Neural cell (in vitro differentiated cells): Measurements from ENCODE around the gene NRG2. TPM values are rescaled to one million over a fixed set of nuclear protein-coding genes. Genes with fewer than 3 reads are reported as not detected.

Experiments used
- H2AFZ ChIP-seq: fragments of 200-600, 300-800 bp; sonication (generic), shearing (Covaris generic); 2 replicates; pipeline ENCODE4 v1.6.0; 2014; ENCODE audit warnings: low read depth, mild to moderate bottlenecking, antibody characterized with exemption, low read length, moderate library complexity
- H3F3A ChIP-seq: fragments of 200-600 bp; shearing (Covaris generic); 2 replicates; pipeline ENCODE4 v1.6.1; 2016; ENCODE audit warnings: mild to moderate bottlenecking, moderate library complexity, mixed read lengths, antibody characterized with exemption, low read length; ENCODE audit not compliant: insufficient read depth, poor library complexity, severe bottlenecking
- H3K27ac ChIP-seq: fragments of 200-600, 300-800 bp; sonication (generic), shearing (Covaris generic); 2 replicates; pipeline ENCODE4 v1.5.1; 2014; ENCODE audit warnings: mild to moderate bottlenecking, low read length, moderate library complexity
- H3K27me3 ChIP-seq: fragments of 300-800, 200-600 bp; sonication (generic), shearing (Covaris generic); 2 replicates; pipeline ENCODE4 v1.6.0; 2014; ENCODE audit warnings: mild to moderate bottlenecking, low read depth, low read length, moderate library complexity; ENCODE audit not compliant: insufficient read depth
- H3K36me3 ChIP-seq: fragments of 300-800, 200-600 bp; sonication (generic), shearing (Covaris generic); 2 replicates; pipeline ENCODE4 v1.5.1; 2014; ENCODE audit warnings: mild to moderate bottlenecking, antibody characterized with exemption, low read length, moderate library complexity; ENCODE audit not compliant: insufficient read depth
- H3K4me2 ChIP-seq: fragments of 300-800, 200-600 bp; sonication (generic), shearing (Covaris generic); 2 replicates; pipeline ENCODE4 v1.6.0; 2014; ENCODE audit warnings: mild to moderate bottlenecking, low read length
- H3K4me3 ChIP-seq: fragments of 300-800, 200-600 bp; sonication (generic), shearing (Covaris generic); 2 replicates; pipeline ENCODE4 v1.5.1; 2014; ENCODE audit warnings: mild to moderate bottlenecking, low read length, moderate library complexity
- H3K79me2 ChIP-seq: fragments of 200-600 bp; shearing (Covaris generic); replicated peaks from 2 replicates; pipeline ENCODE4 v1.6.0; 2014; ENCODE audit warnings: mild to moderate bottlenecking, low read length, moderate library complexity; ENCODE audit not compliant: insufficient read depth
- H3K9ac ChIP-seq: fragments of 300-800, 200-600 bp; sonication (generic), shearing (Covaris generic); 2 replicates; pipeline ENCODE4 v1.6.1; 2016; ENCODE audit warnings: mild to moderate bottlenecking, low read length, mixed read lengths
- H3K9me2 ChIP-seq: fragments of 200-600 bp; shearing (Covaris generic); 2 replicates; pipeline ENCODE4 v1.6.1; 2016; ENCODE audit warnings: mild to moderate bottlenecking, low read length, mixed read lengths; ENCODE audit not compliant: insufficient read depth
- H3K9me3 ChIP-seq: fragments of 200-600, 300-800 bp; sonication (generic), shearing (Covaris generic); 2 replicates; pipeline ENCODE4 v1.6.1; 2016; ENCODE audit warnings: mild to moderate bottlenecking, mixed run types, low read length, moderate library complexity, mixed read lengths
- H4K20me1 ChIP-seq: fragments of 200-600 bp; shearing (Covaris generic); 2 replicates; pipeline ENCODE4 v1.6.1; 2016; ENCODE audit warnings: mild to moderate bottlenecking, mixed run types; ENCODE audit not compliant: insufficient read depth
- CTCF ChIP-seq: fragments of 450-650 bp; IDR thresholded peaks from 2 replicates; pipeline ENCODE4 v1.5.1; 2014; ENCODE audit warnings: antibody characterized with exemption, mild to moderate bottlenecking, moderate library complexity; ENCODE audit not compliant: poor library complexity, severe bottlenecking
- EP300 ChIP-seq: fragments of 450-650 bp; conservative IDR thresholded peaks from 2 replicates; pipeline ENCODE4 v1.6.1; 2014; ENCODE audit warnings: antibody characterized with exemption, mild to moderate bottlenecking, moderate library complexity; ENCODE audit not compliant: poor library complexity, severe bottlenecking
- EZH2 ChIP-seq: fragments of 200-600, 300-800 bp; shearing (Covaris generic), sonication (generic); IDR thresholded peaks from 2 replicates; pipeline ENCODE4 v1.6.1; 2014; ENCODE audit warnings: antibody characterized with exemption, low read length, borderline replicate concordance, mild to moderate bottlenecking; ENCODE audit not compliant: insufficient read depth, poor library complexity, severe bottlenecking
- MXI1 ChIP-seq: fragments of 450-650 bp; conservative IDR thresholded peaks from 2 replicates; pipeline ENCODE4 v1.6.1; 2014; ENCODE audit warnings: antibody characterized with exemption, mild to moderate bottlenecking; ENCODE audit not compliant: poor library complexity, severe bottlenecking
- POLR2AphosphoS5 ChIP-seq: IDR thresholded peaks from 2 replicates; pipeline ENCODE4 v1.6.1; 2012
- RAD21 ChIP-seq: fragments of 450-650 bp; conservative IDR thresholded peaks from 2 replicates; pipeline ENCODE4 v1.6.1; 2014; ENCODE audit warnings: antibody characterized with exemption, mild to moderate bottlenecking, moderate library complexity
- SMC3 ChIP-seq: fragments of 450-650 bp; conservative IDR thresholded peaks from 2 replicates; pipeline ENCODE4 v1.6.1; 2014; ENCODE audit warnings: antibody characterized with exemption, mild to moderate bottlenecking, moderate library complexity; ENCODE audit not compliant: poor library complexity
- TAF1 ChIP-seq: IDR thresholded peaks from 2 replicates; pipeline ENCODE4 v1.6.1; 2012; ENCODE audit warnings: low read depth
- polyA plus RNA-seq: library from polyadenylated mRNA; depleted of rRNA; stranded (reverse); fragments of >200 nt; gene quantifications from 2 replicates; pipeline ENCODE4 v1.2.3, GENCODE V29; 2014
- TF ChIP-seq, protein P1 (sequence below): IDR thresholded peaks from 2 replicates; pipeline ENCODE4 v1.6.1; 2012; ENCODE audit warnings: borderline replicate concordance

NRG2 gene
- polyA plus RNA-seq, 1 donor from 2014 or later: 5.4 TPM

- H3K36me3 ChIP-seq: peaks cover 3% of the 10 kb centered on the region
- no peaks in the 10 kb centered on the region for H3K9me3 ChIP-seq
- H4K20me1 ChIP-seq: peaks cover 2% of the 10 kb centered on the region
- H3K9me2 ChIP-seq: no peaks in the 10 kb centered on the region
- H3K27me3 ChIP-seq: no peaks in the 10 kb centered on the region
- H3K79me2 ChIP-seq: no peaks in the 10 kb centered on the region
- no peak overlapping the region for H3K4me3 ChIP-seq
- H3K4me2 ChIP-seq: no peak overlapping the region
- H3K27ac ChIP-seq: no peak overlapping the region
- TF ChIP-seq RAD21: no peak
- no peak for TF ChIP-seq POLR2AphosphoS5
- no peak for TF ChIP-seq MXI1
- no peak for TF ChIP-seq SMC3
- H2AFZ ChIP-seq: no peak overlapping the region
- H3K9ac ChIP-seq: no peak overlapping the region
- H3F3A ChIP-seq: no peaks in the 10 kb centered on the region
Observed at GRCh38 chr5:139812323-139812722, 230.8 kb downstream of the NRG2 start.

DNA sequence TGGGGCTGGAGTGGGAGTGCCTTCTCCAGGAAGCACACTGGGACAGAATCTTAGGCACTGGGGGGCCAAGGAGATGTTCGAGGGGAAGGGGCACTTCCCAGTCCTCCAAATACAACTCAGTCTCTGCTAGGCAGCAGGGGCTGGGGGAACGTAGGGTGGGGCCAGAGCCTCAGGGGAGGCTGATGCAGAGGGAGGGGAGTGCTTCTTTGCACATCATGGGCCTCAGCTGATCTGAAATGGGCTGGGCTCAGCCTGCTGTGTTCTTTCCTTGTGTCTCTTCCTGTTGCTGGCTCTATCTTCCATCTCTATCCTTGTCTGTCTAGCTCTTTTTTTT, 231.9 kb downstream of the NRG2 start:
- no peak overlapping the region for H3K4me3 ChIP-seq
- no peak overlapping the region for H2AFZ ChIP-seq
- no peak for TF ChIP-seq TAF1
- no peak for TF ChIP-seq RAD21
- TF ChIP-seq EP300: no peak
- TF ChIP-seq, protein P1, sequence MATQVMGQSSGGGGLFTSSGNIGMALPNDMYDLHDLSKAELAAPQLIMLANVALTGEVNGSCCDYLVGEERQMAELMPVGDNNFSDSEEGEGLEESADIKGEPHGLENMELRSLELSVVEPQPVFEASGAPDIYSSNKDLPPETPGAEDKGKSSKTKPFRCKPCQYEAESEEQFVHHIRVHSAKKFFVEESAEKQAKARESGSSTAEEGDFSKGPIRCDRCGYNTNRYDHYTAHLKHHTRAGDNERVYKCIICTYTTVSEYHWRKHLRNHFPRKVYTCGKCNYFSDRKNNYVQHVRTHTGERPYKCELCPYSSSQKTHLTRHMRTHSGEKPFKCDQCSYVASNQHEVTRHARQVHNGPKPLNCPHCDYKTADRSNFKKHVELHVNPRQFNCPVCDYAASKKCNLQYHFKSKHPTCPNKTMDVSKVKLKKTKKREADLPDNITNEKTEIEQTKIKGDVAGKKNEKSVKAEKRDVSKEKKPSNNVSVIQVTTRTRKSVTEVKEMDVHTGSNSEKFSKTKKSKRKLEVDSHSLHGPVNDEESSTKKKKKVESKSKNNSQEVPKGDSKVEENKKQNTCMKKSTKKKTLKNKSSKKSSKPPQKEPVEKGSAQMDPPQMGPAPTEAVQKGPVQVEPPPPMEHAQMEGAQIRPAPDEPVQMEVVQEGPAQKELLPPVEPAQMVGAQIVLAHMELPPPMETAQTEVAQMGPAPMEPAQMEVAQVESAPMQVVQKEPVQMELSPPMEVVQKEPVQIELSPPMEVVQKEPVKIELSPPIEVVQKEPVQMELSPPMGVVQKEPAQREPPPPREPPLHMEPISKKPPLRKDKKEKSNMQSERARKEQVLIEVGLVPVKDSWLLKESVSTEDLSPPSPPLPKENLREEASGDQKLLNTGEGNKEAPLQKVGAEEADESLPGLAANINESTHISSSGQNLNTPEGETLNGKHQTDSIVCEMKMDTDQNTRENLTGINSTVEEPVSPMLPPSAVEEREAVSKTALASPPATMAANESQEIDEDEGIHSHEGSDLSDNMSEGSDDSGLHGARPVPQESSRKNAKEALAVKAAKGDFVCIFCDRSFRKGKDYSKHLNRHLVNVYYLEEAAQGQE: no peak
- TF ChIP-seq CTCF: no peak
- no peak for TF ChIP-seq MXI1
- TF ChIP-seq SMC3: no peak
- TF ChIP-seq EZH2: no peak
- TF ChIP-seq POLR2AphosphoS5: no peak
- no peak overlapping the region for H3K9ac ChIP-seq
- H3F3A ChIP-seq: no peaks in the 10 kb centered on the region
- no peak overlapping the region for H3K4me2 ChIP-seq
- no peaks in the 10 kb centered on the region for H3K9me3 ChIP-seq
- no peaks in the 10 kb centered on the region for H3K9me2 ChIP-seq
- no peaks in the 10 kb centered on the region for H3K36me3 ChIP-seq
- no peak overlapping the region for H3K27ac ChIP-seq
- peaks cover 2% of the 10 kb centered on the region for H4K20me1 ChIP-seq
- no peaks in the 10 kb centered on the region for H3K27me3 ChIP-seq
- H3K79me2 ChIP-seq: no peaks in the 10 kb centered on the region
